RWPE2 (cell line): Measurements from ENCODE around the gene SATB1.

Experiments used
- ATAC-seq: fragments of 200-7000 bp; cut with Tn5 transposase; 3 replicates; pipeline ENCODE4 v1.9.1; 2021; ENCODE audit warnings: low read depth
- DNase-seq: peaks from one replicate; pipeline ENCODE4 v3.0.0-alpha.2; 2020; ENCODE audit warnings: low spot score
- H3K27ac ChIP-seq: fragments of 450-650 bp; 2 replicates; pipeline ENCODE4 v1.5.1; 2017; ENCODE audit warnings: mild to moderate bottlenecking; ENCODE audit not compliant: poor library complexity, severe bottlenecking
- H3K27me3 ChIP-seq: fragments of 250-450 bp; sonication (Bioruptor Pico); 2 replicates; pipeline ENCODE4 v1.5.1; 2021; ENCODE audit warnings: mild to moderate bottlenecking, moderate library complexity; ENCODE audit not compliant: insufficient read depth, poor library complexity, severe bottlenecking
- H3K36me3 ChIP-seq: fragments of 250-450 bp; sonication (Bioruptor Pico); 2 replicates; pipeline ENCODE4 v1.5.1; 2020; ENCODE audit warnings: low read depth, mild to moderate bottlenecking, moderate library complexity
- H3K4me1 ChIP-seq: fragments of 250-450 bp; sonication (Bioruptor Pico); 2 replicates; pipeline ENCODE4 v1.5.1; 2021; ENCODE audit warnings: mild to moderate bottlenecking, moderate library complexity; ENCODE audit not compliant: insufficient read depth, poor library complexity, severe bottlenecking
- H3K4me3 ChIP-seq: fragments of 250-450 bp; sonication (Bioruptor Pico); 2 replicates; pipeline ENCODE4 v1.5.1; 2021; ENCODE audit warnings: mild to moderate bottlenecking, moderate library complexity; ENCODE audit not compliant: severe bottlenecking
- H3K9me3 ChIP-seq: fragments of 250-450 bp; sonication (Bioruptor Pico); 2 replicates; pipeline ENCODE4 v1.5.1; 2021; ENCODE audit warnings: mild to moderate bottlenecking, moderate library complexity; ENCODE audit not compliant: severe bottlenecking
- CTCF ChIP-seq: fragments of 450-650 bp; IDR thresholded peaks from one replicate; pipeline ENCODE4 v1.5.1; 2017; ENCODE audit warnings: mild to moderate bottlenecking, moderate library complexity; ENCODE audit not compliant: poor library complexity, severe bottlenecking

Gene SATB1

GRCh38 chr3:18396428-18396827 is 28.7 kb downstream of the SATB1 start:
- H3K4me3 ChIP-seq, result no peak overlapping the region
- TF ChIP-seq CTCF, result no peak
- H3K27ac ChIP-seq, result no peak overlapping the region
- H3K4me1 ChIP-seq, result no peaks in the 10 kb centered on the region
- H3K27me3 ChIP-seq, result no peaks in the 10 kb centered on the region
- no peaks in the 10 kb centered on the region for H3K36me3 ChIP-seq
- ATAC-seq, result no peak
- no peaks in the 10 kb centered on the region for H3K9me3 ChIP-seq
- DNase-seq, result no peak

DNA sequence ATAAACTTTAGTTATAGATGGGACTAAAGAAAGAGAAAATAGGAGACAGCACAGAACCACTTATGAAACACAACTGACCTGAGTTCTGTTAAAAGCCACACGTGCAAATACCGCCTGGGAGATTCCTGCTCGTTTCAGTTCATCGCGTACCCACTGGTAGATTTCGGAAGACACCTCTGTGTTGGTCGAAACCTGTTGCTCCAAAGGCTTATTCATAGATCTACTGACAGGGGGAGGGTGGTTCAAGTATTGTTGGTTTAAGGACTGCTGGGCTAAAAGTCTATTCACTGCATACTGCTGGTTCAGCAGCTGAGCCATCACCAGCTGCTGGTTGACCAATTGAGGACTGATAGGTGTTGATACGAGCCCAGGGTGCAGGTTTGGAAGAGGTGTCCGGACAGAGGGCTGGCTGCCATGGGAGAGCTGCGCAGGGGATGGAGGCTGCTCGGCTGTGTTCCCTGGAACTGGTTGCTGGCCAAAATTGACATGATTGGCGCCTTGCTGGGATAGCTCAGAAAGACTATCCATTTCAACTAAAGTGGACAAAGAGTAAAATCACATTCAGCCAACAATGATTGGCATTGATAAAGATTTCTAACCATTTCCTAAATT is 30.6 kb downstream of the SATB1 start:
- ATAC-seq, result no peak
- no peak for DNase-seq
- Histone ChIP-seq H3K27ac (no peak overlapping the region), H3K9me3 (no peaks in the 10 kb centered on the region), H3K36me3 (no peaks in the 10 kb centered on the region), H3K27me3 (no peaks in the 10 kb centered on the region), H3K4me1 (no peaks in the 10 kb centered on the region), H3K4me3 (no peak overlapping the region)
- TF ChIP-seq CTCF, result no peak

GRCh38 chr3:18393906-18394305 is 31.2 kb downstream of the SATB1 start:
- no peaks in the 10 kb centered on the region for H3K4me1 ChIP-seq
- no peaks in the 10 kb centered on the region for H3K27me3 ChIP-seq
- H3K27ac ChIP-seq, result no peak overlapping the region
- ATAC-seq (no peak), DNase-seq (no peak)
- no peak for TF ChIP-seq CTCF
- H3K9me3 ChIP-seq, result no peaks in the 10 kb centered on the region
- H3K4me3 ChIP-seq, result no peak overlapping the region
- H3K36me3 ChIP-seq, result no peaks in the 10 kb centered on the region

DNA sequence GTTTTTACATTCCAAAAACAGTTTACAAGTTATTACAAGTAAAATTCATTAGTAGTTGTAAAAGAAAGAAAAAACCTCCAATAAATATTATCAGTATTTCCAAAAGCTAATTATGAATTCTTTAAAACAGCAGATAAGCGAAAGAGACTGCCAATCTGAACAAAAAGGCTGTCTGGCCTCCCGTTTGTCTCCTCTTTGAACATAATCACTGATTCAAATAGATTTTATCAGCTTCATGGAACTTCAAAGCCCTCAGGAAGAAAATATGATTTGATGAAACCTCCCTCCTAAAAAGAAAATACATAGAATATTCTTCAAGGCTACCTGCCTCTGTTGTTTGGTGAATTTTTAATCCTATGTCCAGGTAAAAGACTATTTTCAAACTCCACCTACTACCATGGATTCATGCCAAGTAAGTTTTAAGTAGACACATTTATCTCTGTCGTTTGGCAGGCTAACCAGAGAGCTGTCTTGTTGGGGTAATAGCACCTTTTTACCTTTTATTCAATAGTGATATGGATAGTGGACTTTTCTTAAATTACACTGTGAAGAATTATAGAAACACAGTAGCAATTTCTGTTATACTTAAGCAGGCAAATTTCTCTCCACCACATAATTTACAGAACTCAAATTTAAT is 35.0 kb downstream of the SATB1 start:
- ATAC-seq, result no peak
- no peak for DNase-seq
- no peaks in the 10 kb centered on the region for H3K9me3 ChIP-seq
- H3K4me3 ChIP-seq, result no peak overlapping the region
- no peaks in the 10 kb centered on the region for H3K27me3 ChIP-seq
- no peaks in the 10 kb centered on the region for H3K4me1 ChIP-seq
- H3K27ac ChIP-seq, result no peak overlapping the region
- no peaks in the 10 kb centered on the region for H3K36me3 ChIP-seq
- TF ChIP-seq CTCF, result no peak

DNA sequence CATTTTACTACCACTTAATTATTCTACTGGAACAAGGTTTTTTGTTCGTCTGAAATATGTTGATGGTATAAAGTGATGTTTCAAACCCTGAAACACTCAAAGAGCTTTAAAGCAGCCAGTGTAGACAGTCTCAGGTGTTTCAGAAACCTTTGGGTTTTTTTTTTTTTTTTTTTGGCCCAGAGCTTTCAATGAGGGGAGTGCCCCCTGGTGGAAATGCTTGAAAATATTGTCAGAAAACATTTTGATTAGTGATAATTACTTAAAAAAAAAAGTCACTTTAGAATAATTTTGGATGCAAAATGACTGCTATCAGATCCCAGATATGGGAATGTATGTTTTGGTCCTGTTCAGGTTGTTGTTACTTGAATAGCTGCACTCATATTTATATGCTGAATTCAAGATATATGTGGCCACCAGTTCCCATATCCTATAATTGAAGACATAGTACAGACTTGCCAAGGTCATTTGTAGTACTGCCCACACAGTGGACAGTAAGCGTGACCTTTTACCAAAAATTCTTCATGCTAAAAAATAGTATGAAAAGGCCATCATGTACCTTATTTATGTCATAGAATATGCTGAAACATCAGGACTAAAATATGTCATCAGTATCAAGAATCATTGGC is 35.9 kb downstream of the SATB1 start:
- no peak overlapping the region for H3K27ac ChIP-seq
- ATAC-seq, result no peak
- TF ChIP-seq CTCF, result peak; percentile 86
- H3K36me3 ChIP-seq, result no peaks in the 10 kb centered on the region
- no peaks in the 10 kb centered on the region for H3K4me1 ChIP-seq
- DNase-seq, result no peak
- H3K9me3 ChIP-seq, result no peaks in the 10 kb centered on the region
- no peak overlapping the region for H3K4me3 ChIP-seq
- H3K27me3 ChIP-seq, result no peaks in the 10 kb centered on the region
